ENCODE data around the gene GRM4. TPM values are rescaled to one million over a fixed set of nuclear protein-coding genes. Genes with fewer than 3 reads are reported as not detected.

GRM4 gene
- total and polyA plus RNA-seq, 10 donors = 0.02 to 0.26 (median 0.09) TPM; not detected in 3

GRCh38 chr6:34142061-34142998, 3.6 kb downstream of the GRM4 start:
- no peak for TF ChIP-seq POLR2AphosphoS5 (IDR thresholded peaks at IDR 0.05)
- TF ChIP-seq CTCF (IDR thresholded peaks at IDR 0.05 in 8 of 11, conservative IDR thresholded peaks at IDR 0.05 in 3 of 11) = no peak
- TF ChIP-seq POLR2A (IDR thresholded peaks at IDR 0.05) = no peak
- H3K4me3 ChIP-seq = no peak overlapping the region
- H3K27ac ChIP-seq = no peak overlapping the region
- no peak for DNase-seq
- H3K9me3 ChIP-seq = no peaks in the 10 kb centered on the region
- H3K36me3 ChIP-seq = no peaks in the 10 kb centered on the region
- peaks cover 17 to 42% (median 34%) of the 10 kb centered on the region in 6 donors for H3K4me1 ChIP-seq
- 35 to 39% (median 38%) methylated on average over 28 to 29 of the region's 29 CpGs for WGBS, 5 donors
- H3K27me3 ChIP-seq (replicated peaks in 1 of 7) = peaks cover 8 to 100% (median 78%) of the 10 kb centered on the region in 7 donors
- intact Hi-C loops (cut with DNase I; ENCODE audit: low total_unique reads) = no loop called here

GRCh38 chr6:34140075-34140474, 5.8 kb downstream of the GRM4 start:
- WGBS, 5 donors = 75 to 90% (median 84%) methylated on average over 5 of the region's 5 CpGs
- Histone ChIP-seq H3K27ac (no peak overlapping the region), H3K27me3 (replicated peaks in 1 of 7) (peaks cover 8 to 100% (median 68%) of the 10 kb centered on the region in 7 donors), H3K36me3 (no peaks in the 10 kb centered on the region), H3K4me3 (no peak overlapping the region), H3K4me1 (peaks cover 17 to 31% (median 26%) of the 10 kb centered on the region in 6 donors), H3K9me3 (no peaks in the 10 kb centered on the region)
- DNase-seq = no peak
- intact Hi-C loops (cut with DNase I; ENCODE audit: low total_unique reads) = no loop called here
- TF ChIP-seq CTCF (IDR thresholded peaks at IDR 0.05 in 8 of 11, conservative IDR thresholded peaks at IDR 0.05 in 3 of 11) (no peak), POLR2A (IDR thresholded peaks at IDR 0.05) (no peak), POLR2AphosphoS5 (IDR thresholded peaks at IDR 0.05) (no peak)

DNA sequence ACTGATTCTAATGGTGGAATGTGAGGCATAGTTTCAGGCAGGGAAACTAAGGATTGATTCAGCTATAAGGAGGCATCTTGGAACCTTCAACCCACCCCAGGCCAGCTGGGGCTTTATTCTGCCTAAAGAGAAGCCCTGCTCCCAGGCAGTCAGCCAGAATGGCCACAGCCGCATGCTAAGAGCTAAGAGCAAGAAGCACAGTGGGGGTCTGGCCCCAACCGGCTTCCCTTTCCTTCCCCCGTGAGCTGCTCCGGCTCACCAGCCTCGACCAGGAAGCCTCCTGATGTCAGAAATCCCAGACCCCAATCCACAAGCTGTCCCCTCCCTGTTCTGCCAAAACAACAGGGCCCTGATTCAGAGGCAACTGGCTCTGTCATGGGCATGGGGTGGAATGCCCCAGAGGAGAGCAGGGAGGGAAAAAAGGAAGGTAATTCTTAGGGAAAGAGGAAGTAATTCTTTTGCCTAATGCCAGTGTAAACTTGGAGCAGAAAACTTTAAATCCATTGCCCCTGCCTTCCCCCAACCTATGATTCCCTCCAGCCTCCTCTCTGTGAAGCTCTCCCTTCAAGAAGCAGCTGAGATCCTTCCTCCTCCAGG, 6.9 kb downstream of the GRM4 start:
- TF ChIP-seq POLR2AphosphoS5 (IDR thresholded peaks at IDR 0.05) = no peak
- TF ChIP-seq CTCF (IDR thresholded peaks at IDR 0.05 in 8 of 11, conservative IDR thresholded peaks at IDR 0.05 in 3 of 11) = no peak
- TF ChIP-seq POLR2A (IDR thresholded peaks at IDR 0.05) = no peak
- 10 to 32% (median 19%) methylated on average over 4 to 5 of the region's 5 CpGs for WGBS, 5 donors
- Histone ChIP-seq H3K36me3 (no peaks in the 10 kb centered on the region), H3K4me1 (peaks cover 8 to 21% (median 15%) of the 10 kb centered on the region in 6 donors), H3K27me3 (replicated peaks in 1 of 7) (peaks cover 8 to 100% (median 57%) of the 10 kb centered on the region in 7 donors), H3K4me3 (no peak overlapping the region), H3K9me3 (no peaks in the 10 kb centered on the region), H3K27ac (no peak overlapping the region)
- intact Hi-C loops (cut with DNase I; ENCODE audit: low total_unique reads) = no loop called here
- DNase-seq = no peak

DNA sequence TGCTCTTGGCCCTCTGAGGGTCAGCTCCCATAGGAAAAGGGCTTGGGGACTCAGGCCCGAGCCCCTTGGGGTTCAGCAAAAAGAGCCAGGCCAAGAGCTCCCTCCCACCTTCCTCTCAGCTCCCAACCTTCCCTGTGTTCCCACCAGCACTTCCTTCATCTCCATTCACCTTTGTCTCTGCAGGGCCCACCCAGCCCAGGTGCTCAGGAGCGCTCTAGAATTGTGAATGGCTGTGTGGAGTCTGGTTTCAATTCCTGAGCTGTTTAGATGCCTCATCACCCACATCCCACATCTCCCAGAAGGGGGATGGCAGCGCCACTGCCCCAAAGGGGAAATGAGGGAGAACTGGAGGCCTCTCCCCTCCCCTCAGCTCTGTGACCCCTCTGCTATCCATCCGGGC, 7.7 kb downstream of the GRM4 start:
- Histone ChIP-seq H3K9me3 (no peaks in the 10 kb centered on the region), H3K36me3 (no peaks in the 10 kb centered on the region), H3K27me3 (replicated peaks in 1 of 7) (peaks cover 8 to 100% (median 50%) of the 10 kb centered on the region in 7 donors), H3K4me3 (no peak overlapping the region), H3K27ac (no peak overlapping the region), H3K4me1 (peaks cover 0 to 13% (median 7%) of the 10 kb centered on the region in 6 donors)
- no peak for DNase-seq
- WGBS, 5 donors = 66 to 88% (median 77%) methylated on average over 3 to 4 of the region's 4 CpGs
- intact Hi-C loops (cut with DNase I; ENCODE audit: low total_unique reads) = no loop called here
- TF ChIP-seq POLR2A (IDR thresholded peaks at IDR 0.05) (no peak), POLR2AphosphoS5 (IDR thresholded peaks at IDR 0.05) (no peak), CTCF (IDR thresholded peaks at IDR 0.05 in 8 of 11, conservative IDR thresholded peaks at IDR 0.05 in 3 of 11) (no peak)
